Measurements from ENCODE around the gene GRAMD1B. TPM values are rescaled to one million over a fixed set of nuclear protein-coding genes. Genes with fewer than 3 reads are reported as not detected.

Gene GRAMD1B
- total and polyA plus RNA-seq, 3 experiments from 2014 or later = 2.1 to 28.2 (median 27.9) TPM

- H3K4me3 Mint-ChIP-seq = no peak overlapping the region
- Histone ChIP-seq H3K9me3 (ENCODE audit: low read length) (no peaks in the 10 kb centered on the region), H3K36me3 (ENCODE audit: insufficient read depth, low read length) (no peaks in the 10 kb centered on the region), H3K27ac (ENCODE audit: low read depth, low read length) (no peak overlapping the region), H3K4me3 (ENCODE audit: low read length) (no peak overlapping the region), H3K4me1 (ENCODE audit: insufficient read depth, low read length) (no peaks in the 10 kb centered on the region), H3K27me3 (ENCODE audit: insufficient read depth, low read length, poor library complexity, severe bottlenecking) (no peaks in the 10 kb centered on the region)
- H3K4me1 Mint-ChIP-seq = peaks cover 16 to 26% (median 25%) of the 10 kb centered on the region in 3 donors
- H3K9me3 Mint-ChIP-seq = peaks cover 0 to 7% (median 2%) of the 10 kb centered on the region in 5 donors
- peaks cover 0 to 3% (median 2%) of the 10 kb centered on the region in 3 donors for H3K36me3 Mint-ChIP-seq
- CTCF ChIA-PET = interaction anchor here (1.9 kb wide), 1 partner anchor 55 kb away, joined by 6 read pairs; no protein-coding TSS in a partner anchor
- H3K27ac Mint-ChIP-seq = no peak overlapping the region
- peaks cover 0 to 2% of the 10 kb centered on the region in 2 donors for H3K27me3 Mint-ChIP-seq
- no peak for DNase-seq
- POLR2A ChIA-PET = no interaction called here
Observed at GRCh38 chr11:123521001-123521400, 90.9 kb downstream of the GRAMD1B start.

GRCh38 chr11:123521930-123522329 is 91.9 kb downstream of the GRAMD1B start:
- no peaks in the 10 kb centered on the region for H3K27me3 ChIP-seq (ENCODE audit: insufficient read depth, low read length, poor library complexity, severe bottlenecking)
- H3K9me3 ChIP-seq (ENCODE audit: low read length) = no peaks in the 10 kb centered on the region
- Mint-ChIP-seq H3K9me3 (peaks cover 0 to 7% (median 2%) of the 10 kb centered on the region in 5 donors), H3K27ac (no peak overlapping the region), H3K4me1 (peaks cover 16 to 19% (median 18%) of the 10 kb centered on the region in 3 donors), H3K27me3 (peaks cover 0 to 2% of the 10 kb centered on the region in 2 donors), H3K36me3 (peaks cover 0 to 3% (median 2%) of the 10 kb centered on the region in 3 donors), H3K4me3 (no peak overlapping the region)
- H3K4me3 ChIP-seq (ENCODE audit: low read length) = no peak overlapping the region
- no peak overlapping the region for H3K27ac ChIP-seq (ENCODE audit: low read depth, low read length)
- H3K36me3 ChIP-seq (ENCODE audit: insufficient read depth, low read length) = no peaks in the 10 kb centered on the region
- ChIA-PET CTCF (no interaction called here), POLR2A (no interaction called here)
- DNase-seq = no peak
- H3K4me1 ChIP-seq (ENCODE audit: insufficient read depth, low read length) = no peaks in the 10 kb centered on the region

- POLR2A ChIA-PET = no interaction called here
- CTCF ChIA-PET = no interaction called here
Observed at GRCh38 chr11:123523539-123523938, 93.5 kb downstream of the GRAMD1B start.

GRCh38 chr11:123525097-123525496 is 95.0 kb downstream of the GRAMD1B start:
- ChIA-PET POLR2A (no interaction called here), CTCF (interaction anchor here (1.1 kb wide), 1 partner anchor 14 kb away, joined by 3 read pairs; no protein-coding TSS in a partner anchor)
- DNase-seq = no peak
- no peaks in the 10 kb centered on the region for H3K4me1 ChIP-seq (ENCODE audit: insufficient read depth, low read length)
- no peaks in the 10 kb centered on the region for H3K4me1 Mint-ChIP-seq
- no peaks in the 10 kb centered on the region for H3K27me3 ChIP-seq (ENCODE audit: insufficient read depth, low read length, poor library complexity, severe bottlenecking)
- H3K27me3 Mint-ChIP-seq = peaks cover 0 to 3% of the 10 kb centered on the region in 2 donors
- H3K4me3 ChIP-seq (ENCODE audit: low read length) = no peak overlapping the region
- peak overlapping the region in 1 of 8 donors; percentile 22 for H3K27ac Mint-ChIP-seq
- no peak overlapping the region for H3K27ac ChIP-seq (ENCODE audit: low read depth, low read length)
- peaks cover 0 to 3% (median 2%) of the 10 kb centered on the region in 3 donors for H3K36me3 Mint-ChIP-seq
- no peak overlapping the region for H3K4me3 Mint-ChIP-seq
- H3K36me3 ChIP-seq (ENCODE audit: insufficient read depth, low read length) = no peaks in the 10 kb centered on the region
- H3K9me3 Mint-ChIP-seq = peaks cover 0 to 7% (median 2%) of the 10 kb centered on the region in 5 donors
- no peaks in the 10 kb centered on the region for H3K9me3 ChIP-seq (ENCODE audit: low read length)

More at GRCh38 chr11:123523539-123523938, 93.5 kb downstream of the GRAMD1B start:
- Mint-ChIP-seq H3K27me3 (peaks cover 0 to 2% of the 10 kb centered on the region in 2 donors), H3K9me3 (peaks cover 0 to 7% (median 2%) of the 10 kb centered on the region in 5 donors), H3K4me3 (no peak overlapping the region), H3K36me3 (peaks cover 0 to 3% (median 2%) of the 10 kb centered on the region in 3 donors), H3K4me1 (peaks cover 1 to 3% (median 2%) of the 10 kb centered on the region in 3 donors), H3K27ac (no peak overlapping the region)
- Histone ChIP-seq H3K27me3 (ENCODE audit: insufficient read depth, low read length, poor library complexity, severe bottlenecking) (no peaks in the 10 kb centered on the region), H3K36me3 (ENCODE audit: insufficient read depth, low read length) (no peaks in the 10 kb centered on the region), H3K4me1 (ENCODE audit: insufficient read depth, low read length) (no peaks in the 10 kb centered on the region), H3K9me3 (ENCODE audit: low read length) (no peaks in the 10 kb centered on the region), H3K27ac (ENCODE audit: low read depth, low read length) (no peak overlapping the region), H3K4me3 (ENCODE audit: low read length) (no peak overlapping the region)
- DNase-seq = no peak

- CTCF ChIA-PET = no interaction called here
- H3K4me1 Mint-ChIP-seq = no peaks in the 10 kb centered on the region
Observed at GRCh38 chr11:123525511-123525918, 95.4 kb downstream of the GRAMD1B start.

GRCh38 chr11:123526027-123526805 is 96.1 kb downstream of the GRAMD1B start:
- peak overlapping the region in 1 of 8 donors; percentile 57 for H3K27ac Mint-ChIP-seq
- ChIA-PET POLR2A (no interaction called here), CTCF (no interaction called here)
- H3K4me1 Mint-ChIP-seq = no peaks in the 10 kb centered on the region
- no peak for DNase-seq
- H3K4me1 ChIP-seq (ENCODE audit: insufficient read depth, low read length) = no peaks in the 10 kb centered on the region
- no peaks in the 10 kb centered on the region for H3K27me3 ChIP-seq (ENCODE audit: insufficient read depth, low read length, poor library complexity, severe bottlenecking)
- H3K9me3 ChIP-seq (ENCODE audit: low read length) = no peaks in the 10 kb centered on the region
- H3K27me3 Mint-ChIP-seq = peaks cover 0 to 3% of the 10 kb centered on the region in 2 donors
- H3K36me3 ChIP-seq (ENCODE audit: insufficient read depth, low read length) = no peaks in the 10 kb centered on the region
- no peak overlapping the region for H3K27ac ChIP-seq (ENCODE audit: low read depth, low read length)
- peaks cover 0 to 5% (median 0%) of the 10 kb centered on the region in 5 donors for H3K9me3 Mint-ChIP-seq
- H3K4me3 ChIP-seq (ENCODE audit: low read length) = no peak overlapping the region
- H3K36me3 Mint-ChIP-seq = peaks cover 0 to 2% (median 2%) of the 10 kb centered on the region in 3 donors
- H3K4me3 Mint-ChIP-seq = no peak overlapping the region

More at GRCh38 chr11:123525511-123525918, 95.4 kb downstream of the GRAMD1B start:
- Mint-ChIP-seq H3K27me3 (peaks cover 0 to 3% of the 10 kb centered on the region in 2 donors), H3K27ac (peak overlapping the region in 1 of 8 donors; percentile 22), H3K36me3 (peaks cover 0 to 4% (median 2%) of the 10 kb centered on the region in 3 donors), H3K4me3 (no peak overlapping the region), H3K9me3 (peaks cover 0 to 7% (median 2%) of the 10 kb centered on the region in 5 donors)
- Histone ChIP-seq H3K9me3 (ENCODE audit: low read length) (no peaks in the 10 kb centered on the region), H3K36me3 (ENCODE audit: insufficient read depth, low read length) (no peaks in the 10 kb centered on the region), H3K27me3 (ENCODE audit: insufficient read depth, low read length, poor library complexity, severe bottlenecking) (no peaks in the 10 kb centered on the region), H3K27ac (ENCODE audit: low read depth, low read length) (no peak overlapping the region), H3K4me3 (ENCODE audit: low read length) (no peak overlapping the region), H3K4me1 (ENCODE audit: insufficient read depth, low read length) (no peaks in the 10 kb centered on the region)
- POLR2A ChIA-PET = no interaction called here
- no peak for DNase-seq

GRCh38 chr11:123526918-123527317 is 96.8 kb downstream of the GRAMD1B start:
- Mint-ChIP-seq H3K4me3 (no peak overlapping the region), H3K36me3 (peaks cover 0 to 2% (median 2%) of the 10 kb centered on the region in 3 donors), H3K4me1 (no peaks in the 10 kb centered on the region), H3K9me3 (no peaks in the 10 kb centered on the region), H3K27me3 (peaks cover 0 to 3% of the 10 kb centered on the region in 2 donors), H3K27ac (peak overlapping the region in 1 of 8 donors; percentile 58)
- ChIA-PET CTCF (no interaction called here), POLR2A (no interaction called here)
- Histone ChIP-seq H3K4me1 (ENCODE audit: insufficient read depth, low read length) (no peaks in the 10 kb centered on the region), H3K27me3 (ENCODE audit: insufficient read depth, low read length, poor library complexity, severe bottlenecking) (no peaks in the 10 kb centered on the region), H3K36me3 (ENCODE audit: insufficient read depth, low read length) (no peaks in the 10 kb centered on the region), H3K27ac (ENCODE audit: low read depth, low read length) (no peak overlapping the region), H3K4me3 (ENCODE audit: low read length) (no peak overlapping the region), H3K9me3 (ENCODE audit: low read length) (no peaks in the 10 kb centered on the region)
- DNase-seq = no peak

- Mint-ChIP-seq H3K9me3 (no peaks in the 10 kb centered on the region), H3K4me3 (no peak overlapping the region), H3K27ac (no peak overlapping the region), H3K27me3 (peaks cover 0 to 3% of the 10 kb centered on the region in 2 donors), H3K4me1 (peaks cover 0 to 4% (median 0%) of the 10 kb centered on the region in 3 donors), H3K36me3 (peaks cover 0 to 3% (median 2%) of the 10 kb centered on the region in 3 donors)
- no peak for DNase-seq
- ChIA-PET CTCF (no interaction called here), POLR2A (no interaction called here)
- no peaks in the 10 kb centered on the region for H3K36me3 ChIP-seq (ENCODE audit: insufficient read depth, low read length)
- no peak overlapping the region for H3K27ac ChIP-seq (ENCODE audit: low read depth, low read length)
- no peaks in the 10 kb centered on the region for H3K9me3 ChIP-seq (ENCODE audit: low read length)
- no peaks in the 10 kb centered on the region for H3K27me3 ChIP-seq (ENCODE audit: insufficient read depth, low read length, poor library complexity, severe bottlenecking)
- no peak overlapping the region for H3K4me3 ChIP-seq (ENCODE audit: low read length)
- no peaks in the 10 kb centered on the region for H3K4me1 ChIP-seq (ENCODE audit: insufficient read depth, low read length)
Observed at GRCh38 chr11:123527526-123527925, 97.5 kb downstream of the GRAMD1B start.
